GM11168 (cell line): ENCODE measurements around the gene RAPGEF2.
"Not testable (repeated sequence)": the region's sequence is repeated elsewhere in the genome, so short reads cannot be mapped to it uniquely, and the experiment has no call there.

ENCODE experiments used
- in situ Hi-C: fragments of 300-500 bp; cut with MboI; formaldehyde crosslinking; loops from one replicate; pipeline ENCODE4 v1.12.0; 2022; ENCODE audit warnings: low sequenced_read_pairs; ENCODE audit not compliant: unreplicated experiment

Gene RAPGEF2

GRCh38 chr4:159221280-159221679 is 118.4 kb downstream of the RAPGEF2 start:
- in situ Hi-C loops, result no loop called here

GRCh38 chr4:159222043-159222552 is 119.2 kb downstream of the RAPGEF2 start:
- in situ Hi-C loops, result no loop called here

GRCh38 chr4:159224408-159224807 is 121.5 kb downstream of the RAPGEF2 start:
- in situ Hi-C loops, result no loop called here

- in situ Hi-C loops, result no loop called here
These were observed 124.5 kb downstream of the RAPGEF2 start for GRCh38 chr4:159227378-159227777.

- in situ Hi-C loops, result no loop called here
These were observed 125.1 kb downstream of the RAPGEF2 start for GRCh38 chr4:159227984-159228383.

GRCh38 chr4:159229164-159229563 is 126.3 kb downstream of the RAPGEF2 start:
- in situ Hi-C loops, result no loop called here

- in situ Hi-C loops, result no loop called here
These were observed 129.7 kb downstream of the RAPGEF2 start for GRCh38 chr4:159232465-159233106.

GRCh38 chr4:159235779-159236368 is 133.0 kb downstream of the RAPGEF2 start:
- in situ Hi-C loops, result no loop called here

GRCh38 chr4:159237975-159238374 is 135.1 kb downstream of the RAPGEF2 start:
- in situ Hi-C loops, result no loop called here

GRCh38 chr4:159238631-159239030 is 135.8 kb downstream of the RAPGEF2 start:
- in situ Hi-C loops, result no loop called here

GRCh38 chr4:159239629-159240028 is 136.8 kb downstream of the RAPGEF2 start:
- in situ Hi-C loops, result no loop called here

GRCh38 chr4:159240046-159240445 is 137.2 kb downstream of the RAPGEF2 start:
- in situ Hi-C loops, result no loop called here

- in situ Hi-C loops, result no loop called here
These were observed 137.8 kb downstream of the RAPGEF2 start for GRCh38 chr4:159240687-159241086.

- in situ Hi-C loops, result no loop called here
These were observed 139.5 kb downstream of the RAPGEF2 start for GRCh38 chr4:159242427-159242826.

GRCh38 chr4:159248384-159249178 is 145.7 kb downstream of the RAPGEF2 start:
- in situ Hi-C loops, result no loop called here

- in situ Hi-C loops, result no loop called here
These were observed 148.0 kb downstream of the RAPGEF2 start for GRCh38 chr4:159250751-159251325.

- in situ Hi-C loops, result not testable (repeated sequence)
These were observed 148.7 kb downstream of the RAPGEF2 start for GRCh38 chr4:159251580-159251979.

- in situ Hi-C loops, result no loop called here
These were observed 149.6 kb downstream of the RAPGEF2 start for GRCh38 chr4:159252491-159252890.

GRCh38 chr4:159256037-159256436 is 153.2 kb downstream of the RAPGEF2 start:
- in situ Hi-C loops, result no loop called here

- in situ Hi-C loops, result no loop called here
These were observed 156.1 kb downstream of the RAPGEF2 start for GRCh38 chr4:159258889-159259560.
